PFSK-1 (cell line): Measurements from ENCODE around the gene RSU1.

Experiments used
- FOXP2 ChIP-seq: optimal IDR thresholded peaks from 2 replicates; pipeline ENCODE3; 2011; ENCODE audit warnings: borderline replicate concordance, control low read depth, inconsistent platforms; ENCODE audit not compliant: insufficient read depth; ENCODE audit errors: extremely low read length, extremely low read depth
- POLR2AphosphoS5 ChIP-seq: IDR thresholded peaks from 2 replicates; pipeline ENCODE4 v1.6.1; 2012; ENCODE audit warnings: low read depth, mild to moderate bottlenecking, control low read depth, low read length, moderate library complexity
- SIN3A ChIP-seq: IDR thresholded peaks from 2 replicates; pipeline ENCODE4 v1.6.1; 2012; ENCODE audit warnings: mild to moderate bottlenecking, low read length, moderate library complexity, borderline replicate concordance; ENCODE audit not compliant: insufficient read depth
- TAF1 ChIP-seq: IDR thresholded peaks from 2 replicates; pipeline ENCODE4 v1.6.1; 2012; ENCODE audit warnings: low read length, control low read depth, borderline replicate concordance; ENCODE audit not compliant: insufficient read depth
- TF ChIP-seq, protein P1 (sequence below), 2 experiments: IDR thresholded peaks; 2 replicates each; pipeline versions ENCODE4 v1.6.1 to v1.8.0; 2011 to 2012; ENCODE audit warnings: low read depth in 2 of 2, low read length in 2 of 2, control low read depth in 1 of 2, inconsistent platforms in 1 of 2, mild to moderate bottlenecking in 1 of 2, moderate library complexity in 1 of 2; ENCODE audit not compliant: insufficient read depth in 1 of 2

DNA sequence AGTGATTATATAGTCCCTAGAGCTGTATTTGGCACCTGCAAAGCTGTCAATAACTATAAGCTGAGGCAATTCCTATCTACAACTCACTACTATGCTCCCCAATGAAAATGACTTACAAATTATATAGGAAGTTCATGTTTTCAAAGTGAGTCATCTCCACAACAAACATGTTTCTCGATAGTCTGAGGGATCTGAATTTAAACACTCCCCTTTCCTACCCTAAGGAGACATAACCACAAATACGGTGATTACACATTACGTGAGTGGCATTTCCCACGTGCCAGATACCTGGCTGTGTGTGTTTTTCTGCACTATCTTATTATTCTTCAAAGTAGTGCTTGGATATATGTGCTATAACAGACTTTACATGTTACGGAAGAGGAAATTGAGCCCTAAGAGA lies 173.1 kb downstream of the RSU1 start:
- TF ChIP-seq POLR2AphosphoS5 (no peak), TAF1 (no peak), FOXP2 (no peak), SIN3A (no peak)
- TF ChIP-seq, protein P1, sequence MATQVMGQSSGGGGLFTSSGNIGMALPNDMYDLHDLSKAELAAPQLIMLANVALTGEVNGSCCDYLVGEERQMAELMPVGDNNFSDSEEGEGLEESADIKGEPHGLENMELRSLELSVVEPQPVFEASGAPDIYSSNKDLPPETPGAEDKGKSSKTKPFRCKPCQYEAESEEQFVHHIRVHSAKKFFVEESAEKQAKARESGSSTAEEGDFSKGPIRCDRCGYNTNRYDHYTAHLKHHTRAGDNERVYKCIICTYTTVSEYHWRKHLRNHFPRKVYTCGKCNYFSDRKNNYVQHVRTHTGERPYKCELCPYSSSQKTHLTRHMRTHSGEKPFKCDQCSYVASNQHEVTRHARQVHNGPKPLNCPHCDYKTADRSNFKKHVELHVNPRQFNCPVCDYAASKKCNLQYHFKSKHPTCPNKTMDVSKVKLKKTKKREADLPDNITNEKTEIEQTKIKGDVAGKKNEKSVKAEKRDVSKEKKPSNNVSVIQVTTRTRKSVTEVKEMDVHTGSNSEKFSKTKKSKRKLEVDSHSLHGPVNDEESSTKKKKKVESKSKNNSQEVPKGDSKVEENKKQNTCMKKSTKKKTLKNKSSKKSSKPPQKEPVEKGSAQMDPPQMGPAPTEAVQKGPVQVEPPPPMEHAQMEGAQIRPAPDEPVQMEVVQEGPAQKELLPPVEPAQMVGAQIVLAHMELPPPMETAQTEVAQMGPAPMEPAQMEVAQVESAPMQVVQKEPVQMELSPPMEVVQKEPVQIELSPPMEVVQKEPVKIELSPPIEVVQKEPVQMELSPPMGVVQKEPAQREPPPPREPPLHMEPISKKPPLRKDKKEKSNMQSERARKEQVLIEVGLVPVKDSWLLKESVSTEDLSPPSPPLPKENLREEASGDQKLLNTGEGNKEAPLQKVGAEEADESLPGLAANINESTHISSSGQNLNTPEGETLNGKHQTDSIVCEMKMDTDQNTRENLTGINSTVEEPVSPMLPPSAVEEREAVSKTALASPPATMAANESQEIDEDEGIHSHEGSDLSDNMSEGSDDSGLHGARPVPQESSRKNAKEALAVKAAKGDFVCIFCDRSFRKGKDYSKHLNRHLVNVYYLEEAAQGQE (IDR thresholded peaks at IDR 0.05; ENCODE audit: insufficient read depth in 1 of 2, low read depth in 2 of 2, low read length in 2 of 2), result no peak
